Effector memory CD8-positive, alpha-beta T cell (primary cell): ENCODE data around the gene SEPTIN7.
"Not testable (repeated sequence)": the region's sequence is repeated elsewhere in the genome, so short reads cannot be mapped to it uniquely, and the experiment has no call there.

Source experiments
- ATAC-seq: fragments of 150-1000 bp; cut with Tn5 transposase; replicated peaks from 2 replicates; pipeline ENCODE4 v1.10.0; 2021; ENCODE audit warnings: mild to moderate bottlenecking, moderate library complexity
- DNase-seq, 3 experiments: peaks; one replicate each; pipeline ENCODE4 v3.0.0; 2021
- H3K27ac Mint-ChIP-seq, 2 donors: one replicate each; pipeline ENCODE4 v1.8.0; 2022; ENCODE audit warnings: mild to moderate bottlenecking in 2 of 2, mixed read lengths in 2 of 2, moderate library complexity in 2 of 2
- H3K27me3 Mint-ChIP-seq, 2 donors: one replicate each; pipeline ENCODE4 v1.8.0; 2022; ENCODE audit warnings: mixed read lengths in 2 of 2
- H3K36me3 Mint-ChIP-seq: one replicate; pipeline ENCODE4 v1.8.0; 2022; ENCODE audit warnings: mild to moderate bottlenecking, moderate library complexity, mixed read lengths; ENCODE audit not compliant: insufficient read depth
- H3K4me1 Mint-ChIP-seq, 2 donors: one replicate each; pipeline ENCODE4 v1.8.0; 2022; ENCODE audit warnings: low read depth in 2 of 2, mixed read lengths in 2 of 2
- H3K4me3 Mint-ChIP-seq, 2 donors: one replicate each; pipeline ENCODE4 v1.8.0; 2022; ENCODE audit warnings: mild to moderate bottlenecking in 2 of 2, mixed read lengths in 2 of 2, moderate library complexity in 2 of 2
- H3K9me3 Mint-ChIP-seq, 2 donors: one replicate each; pipeline ENCODE4 v1.8.0; 2022; ENCODE audit warnings: mixed read lengths in 2 of 2
- total RNA-seq, 9 experiments: gene quantifications; one replicate each; lab custom pipeline; 2026; lab: John Stamatoyannopoulos, UW

The SEPTIN7 gene
- total RNA-seq, result 291 to 537 (median 323) reads per million in 9 experiments

- Mint-ChIP-seq H3K4me3 (peak within 1 kb of the TSS; percentile 93 to 96), H3K27ac (peak within 1 kb of the TSS; percentile 97 to 99), H3K4me1 (peaks cover 34 to 47% of the 10 kb centered on the region in 2 donors), H3K36me3 (peaks cover 40% of the 10 kb centered on the region), H3K9me3 (no peaks in the 10 kb centered on the region), H3K27me3 (no peaks in the 10 kb centered on the region)
- DNase-seq (peak; percentile 98), ATAC-seq (peak; percentile 84)
Observed at GRCh38 chr7:35800718-35801391, at the start of gene SEPTIN7. Gene SEPTIN7 (plus strand): TSS chr7:35801057. CDS start chr7:35801210, 153 bp downstream.

GRCh38 chr7:35752742-35753141 lies 48.1 kb upstream of the SEPTIN7 start:
- Mint-ChIP-seq H3K36me3 (no peaks in the 10 kb centered on the region), H3K4me1 (no peaks in the 10 kb centered on the region), H3K27ac (no peak overlapping the region), H3K4me3 (no peak overlapping the region), H3K9me3 (no peaks in the 10 kb centered on the region), H3K27me3 (no peaks in the 10 kb centered on the region)
- DNase-seq (no peak), ATAC-seq (no peak)

- Mint-ChIP-seq H3K4me3 (no peak overlapping the region), H3K36me3 (no peaks in the 10 kb centered on the region), H3K27me3 (no peaks in the 10 kb centered on the region), H3K9me3 (no peaks in the 10 kb centered on the region), H3K4me1 (peaks cover 5 to 10% of the 10 kb centered on the region in 2 donors), H3K27ac (no peak overlapping the region)
- no peak for ATAC-seq
- DNase-seq, result no peak
Observed at GRCh38 chr7:35753761-35754603, 46.9 kb upstream of the SEPTIN7 start.

DNA sequence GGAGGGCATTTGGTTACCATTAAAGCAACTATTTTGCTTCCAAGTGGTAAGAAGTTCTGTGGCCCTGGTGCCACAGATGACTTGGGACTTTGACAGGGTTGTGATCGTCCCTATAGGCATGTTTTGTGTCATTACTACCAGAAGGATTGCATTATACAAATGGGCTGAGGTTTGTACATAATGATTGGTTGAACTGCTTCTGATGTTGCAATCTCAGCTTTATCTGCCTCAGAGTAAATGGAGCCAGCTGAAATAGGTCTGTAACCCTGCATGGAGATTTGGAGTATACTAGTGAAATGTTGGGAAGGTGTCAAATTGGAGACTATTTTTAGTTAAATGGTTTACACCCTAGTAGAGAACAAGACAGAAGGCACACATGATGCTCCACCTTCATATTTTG lies 46.1 kb upstream of the SEPTIN7 start:
- DNase-seq (no peak), ATAC-seq (no peak)
- Mint-ChIP-seq H3K27me3 (no peaks in the 10 kb centered on the region), H3K9me3 (no peaks in the 10 kb centered on the region), H3K27ac (no peak overlapping the region), H3K36me3 (no peaks in the 10 kb centered on the region), H3K4me3 (no peak overlapping the region), H3K4me1 (peaks cover 5 to 10% of the 10 kb centered on the region in 2 donors)

DNA sequence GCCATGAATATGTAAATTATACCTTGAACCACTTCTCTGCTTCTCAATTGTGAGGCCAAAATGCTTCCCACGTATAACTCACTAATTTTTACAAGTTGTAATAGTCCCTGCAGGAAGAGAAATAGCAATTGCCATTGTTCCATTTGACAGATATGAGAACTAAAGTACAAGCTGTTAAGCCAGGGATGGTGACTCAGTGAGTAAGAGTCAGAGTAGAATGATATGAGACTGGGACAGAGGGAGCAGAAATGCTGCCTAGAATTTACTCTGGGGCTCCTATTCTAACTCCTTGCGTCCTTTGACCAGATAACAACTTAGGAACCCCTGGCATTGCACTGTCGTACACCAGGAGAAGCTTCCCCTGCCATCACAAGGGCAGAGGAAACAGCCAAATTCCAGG lies 45.1 kb upstream of the SEPTIN7 start:
- no peaks in the 10 kb centered on the region for H3K27me3 Mint-ChIP-seq
- no peak overlapping the region for H3K4me3 Mint-ChIP-seq
- H3K27ac Mint-ChIP-seq, result no peak overlapping the region
- H3K36me3 Mint-ChIP-seq, result no peaks in the 10 kb centered on the region
- ATAC-seq (no peak), DNase-seq (no peak)
- H3K4me1 Mint-ChIP-seq, result peaks cover 5 to 10% of the 10 kb centered on the region in 2 donors
- H3K9me3 Mint-ChIP-seq, result no peaks in the 10 kb centered on the region

DNA sequence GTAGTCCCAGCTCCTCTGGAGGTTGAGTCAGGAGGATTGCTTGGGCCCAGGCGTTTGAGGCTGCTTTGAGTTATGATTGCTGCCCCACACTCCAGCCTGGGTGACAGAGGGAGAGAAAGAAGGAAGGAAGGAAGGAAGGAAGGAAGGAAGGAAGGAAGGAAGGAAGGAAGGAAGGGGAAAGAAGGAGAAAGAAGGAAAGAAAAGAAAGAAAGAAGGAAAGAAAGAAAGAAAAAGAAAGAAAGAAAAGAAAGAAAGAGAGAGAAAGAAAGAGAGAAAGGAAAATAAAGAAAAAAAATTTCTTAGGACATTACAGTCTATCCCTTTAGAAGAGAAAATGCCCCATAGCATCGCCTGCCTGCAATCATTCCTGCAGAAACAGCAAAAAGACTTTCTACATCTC lies 44.4 kb upstream of the SEPTIN7 start:
- not testable (repeated sequence) for DNase-seq, H3K27me3 Mint-ChIP-seq, ATAC-seq, H3K36me3 Mint-ChIP-seq, H3K4me1 Mint-ChIP-seq, H3K9me3 Mint-ChIP-seq, H3K4me3 Mint-ChIP-seq
- peak overlapping the region in 1 of 2 donors; percentile 5 for H3K27ac Mint-ChIP-seq

GRCh38 chr7:35757574-35757973 lies 43.3 kb upstream of the SEPTIN7 start:
- Mint-ChIP-seq H3K27me3 (no peaks in the 10 kb centered on the region), H3K4me1 (peaks cover 5 to 10% of the 10 kb centered on the region in 2 donors), H3K36me3 (no peaks in the 10 kb centered on the region), H3K27ac (no peak overlapping the region), H3K4me3 (no peak overlapping the region), H3K9me3 (no peaks in the 10 kb centered on the region)
- no peak for ATAC-seq
- no peak for DNase-seq

GRCh38 chr7:35758421-35758820 lies 42.4 kb upstream of the SEPTIN7 start:
- H3K36me3 Mint-ChIP-seq, result no peaks in the 10 kb centered on the region
- ATAC-seq (peak; percentile 36), DNase-seq (peak in 1 of 3 experiments; percentile 4)
- H3K27ac Mint-ChIP-seq, result peak overlapping the region in 1 of 2 donors; percentile 36
- H3K4me3 Mint-ChIP-seq, result no peak overlapping the region
- H3K27me3 Mint-ChIP-seq, result no peaks in the 10 kb centered on the region
- no peaks in the 10 kb centered on the region for H3K9me3 Mint-ChIP-seq
- H3K4me1 Mint-ChIP-seq, result peaks cover 5 to 10% of the 10 kb centered on the region in 2 donors

- Mint-ChIP-seq H3K27me3 (no peaks in the 10 kb centered on the region), H3K9me3 (no peaks in the 10 kb centered on the region), H3K4me1 (peaks cover 5 to 10% of the 10 kb centered on the region in 2 donors), H3K36me3 (no peaks in the 10 kb centered on the region), H3K27ac (no peak overlapping the region), H3K4me3 (no peak overlapping the region)
- DNase-seq (no peak), ATAC-seq (no peak)
Observed at GRCh38 chr7:35760143-35760745, 40.6 kb upstream of the SEPTIN7 start.

- Mint-ChIP-seq H3K36me3 (no peaks in the 10 kb centered on the region), H3K4me3 (no peak overlapping the region), H3K9me3 (no peaks in the 10 kb centered on the region), H3K27me3 (no peaks in the 10 kb centered on the region), H3K27ac (no peak overlapping the region), H3K4me1 (peaks cover 5 to 10% of the 10 kb centered on the region in 2 donors)
- no peak for DNase-seq
- ATAC-seq, result no peak
Observed at GRCh38 chr7:35761871-35762677, 38.8 kb upstream of the SEPTIN7 start.

DNA sequence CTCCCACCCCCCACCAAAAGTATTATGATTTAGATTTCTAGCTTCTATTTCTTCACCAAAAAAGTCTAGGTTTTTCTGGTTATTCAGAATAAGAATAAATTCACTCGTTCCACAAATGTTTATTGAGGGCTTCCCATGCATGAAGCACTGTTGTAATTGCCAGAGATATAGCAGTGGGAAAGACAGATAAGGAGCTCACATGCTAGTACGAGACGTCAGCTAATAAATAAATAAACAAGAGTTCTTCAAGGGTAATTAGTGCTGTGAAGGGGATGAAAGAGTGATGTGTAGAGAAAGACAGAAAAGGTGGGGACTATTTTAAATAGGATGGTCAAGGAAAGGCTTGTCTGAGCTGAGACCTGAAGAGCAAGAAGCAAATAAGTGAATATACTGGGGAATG lies 38.1 kb upstream of the SEPTIN7 start:
- ATAC-seq (no peak), DNase-seq (no peak)
- Mint-ChIP-seq H3K36me3 (no peaks in the 10 kb centered on the region), H3K4me3 (no peak overlapping the region), H3K4me1 (peaks cover 5 to 10% of the 10 kb centered on the region in 2 donors), H3K9me3 (no peaks in the 10 kb centered on the region), H3K27me3 (no peaks in the 10 kb centered on the region), H3K27ac (no peak overlapping the region)

DNA sequence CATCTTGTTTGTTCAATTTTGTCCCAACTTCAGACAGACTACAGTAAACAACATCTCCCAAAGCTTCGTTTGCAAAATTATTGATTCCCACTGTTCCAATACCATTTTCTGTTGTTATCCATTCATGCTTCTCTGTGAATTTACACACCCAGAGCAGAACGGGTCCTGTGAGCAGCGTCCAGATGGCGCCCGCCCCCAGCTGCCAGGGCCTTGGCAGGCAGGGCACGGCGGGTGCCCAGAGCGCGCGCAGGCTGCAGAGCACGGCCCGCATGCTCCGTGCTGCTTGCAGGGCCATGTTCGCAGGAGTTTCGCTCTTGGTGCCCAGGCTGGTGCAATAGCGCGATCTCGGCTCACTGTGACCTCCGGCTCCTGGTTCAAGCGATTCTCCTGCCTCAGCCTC lies 32.5 kb upstream of the SEPTIN7 start:
- DNase-seq (no peak), ATAC-seq (no peak)
- H3K36me3 Mint-ChIP-seq, result no peaks in the 10 kb centered on the region
- H3K27me3 Mint-ChIP-seq, result no peaks in the 10 kb centered on the region
- no peak overlapping the region for H3K4me3 Mint-ChIP-seq
- no peaks in the 10 kb centered on the region for H3K9me3 Mint-ChIP-seq
- no peaks in the 10 kb centered on the region for H3K4me1 Mint-ChIP-seq
- H3K27ac Mint-ChIP-seq, result no peak overlapping the region

DNA sequence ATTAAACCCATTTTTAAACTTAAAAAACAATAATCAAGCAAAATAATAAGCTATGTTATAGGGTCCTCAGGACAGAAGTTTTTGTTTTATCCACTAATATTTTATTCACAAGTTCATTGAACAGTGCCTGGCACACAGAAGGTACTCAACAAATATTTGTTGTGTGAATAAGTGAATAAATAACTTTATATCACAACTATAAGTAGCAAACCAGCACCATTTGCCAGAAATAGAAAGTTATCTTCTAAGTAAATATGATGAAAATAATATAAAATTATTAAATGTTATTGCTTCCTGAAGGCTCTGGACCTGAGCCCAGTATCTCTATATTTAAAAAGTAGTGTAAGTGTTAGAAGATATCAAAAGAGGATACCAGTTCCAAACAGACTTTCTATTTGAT lies 29.1 kb upstream of the SEPTIN7 start:
- Mint-ChIP-seq H3K9me3 (no peaks in the 10 kb centered on the region), H3K27ac (no peak overlapping the region), H3K4me3 (no peak overlapping the region), H3K36me3 (no peaks in the 10 kb centered on the region), H3K27me3 (no peaks in the 10 kb centered on the region), H3K4me1 (no peaks in the 10 kb centered on the region)
- no peak for DNase-seq
- no peak for ATAC-seq
